Renal cortex interstitium (tissue), 11 donors: ENCODE measurements around the gene OR2S2. TPM values are rescaled to one million over a fixed set of nuclear protein-coding genes. Genes with fewer than 3 reads are reported as not detected.
A peak's percentile ranks its signal among the peaks of the same experiment; 100 is the strongest.
"Not testable (repeated sequence)": the region's sequence is repeated elsewhere in the genome, so short reads cannot be mapped to it uniquely, and the experiment has no call there.

ENCODE experiments used
- DNase-seq, 11 donors: peaks; one replicate each; pipeline ENCODE4 v3.0.0-alpha.2; 2013; ENCODE audit warnings: low read depth in 9 of 11, low spot score in 4 of 11; ENCODE audit errors: extremely low read depth in 1 of 11
- polyA plus RNA-seq, 3 donors: library from polyadenylated mRNA; unstranded; fragments of 120-200 nt; gene quantifications; one replicate each; pipeline ENCODE4 v1.2.1, GENCODE V29; 2013; ENCODE audit not compliant: insufficient read length in 3 of 3

Gene OR2S2
- polyA plus RNA-seq, 3 donors = not detected

GRCh38 chr9:35915681-35916294, 42.2 kb downstream of the OR2S2 start:
- DNase-seq = no peak

GRCh38 chr9:35914301-35914807, 43.6 kb downstream of the OR2S2 start:
- no peak for DNase-seq

- DNase-seq = not testable (repeated sequence)
Observed at GRCh38 chr9:35913429-35913828, 44.5 kb downstream of the OR2S2 start.

GRCh38 chr9:35912791-35913400, 45.1 kb downstream of the OR2S2 start:
- no peak for DNase-seq

GRCh38 chr9:35911690-35912089, 46.3 kb downstream of the OR2S2 start:
- DNase-seq = no peak

GRCh38 chr9:35910613-35911359, 47.2 kb downstream of the OR2S2 start:
- no peak for DNase-seq

- DNase-seq = no peak
Observed at GRCh38 chr9:35909687-35910612, 48.0 kb downstream of the OR2S2 start.

GRCh38 chr9:35909274-35909673, 48.7 kb downstream of the OR2S2 start, which contains the start of gene SPAAR:
TSS of gene SPAAR (plus strand) at chr9:35909490. CDS start at chr9:35910464, 974 bp downstream.
- no peak for DNase-seq

GRCh38 chr9:35908504-35909125, 49.3 kb downstream of the OR2S2 start:
- no peak for DNase-seq

- DNase-seq = peak in 3 of 11 donors; percentile 47 to 62 (median 59)
Observed at GRCh38 chr9:35907711-35908503, 50.0 kb downstream of the OR2S2 start.

Other genes starting within 250 kb of the OR2S2 start
- 100 to 1,000 TPM; 150 to 192 (median 174) TPM for gene TLN1, start 226.0 kb downstream of the OR2S2 start, polyA plus RNA-seq
- gene CREB3, start 225.5 kb downstream of the OR2S2 start, polyA plus RNA-seq = 10 to 100 TPM; 37.4 to 40.2 (median 39.3) TPM
- 100 to 1,000 TPM in 2 of 3 donors, 10 to 100 TPM in 1; 96.9 to 126 (median 107) TPM for gene GBA2, start 208.9 kb downstream of the OR2S2 start, polyA plus RNA-seq
- 10 to 100 TPM; 28.8 to 30.3 (median 29.0) TPM for gene RGP1, start 208.9 kb downstream of the OR2S2 start, polyA plus RNA-seq
- 1 to 10 TPM in 1 of 3 donors, not detected in 2; 1.1 TPM for gene MSMP, start 203.9 kb downstream of the OR2S2 start, polyA plus RNA-seq
- gene NPR2, start 166.6 kb downstream of the OR2S2 start, polyA plus RNA-seq = 10 to 100 TPM; 32.0 to 38.0 (median 33.7) TPM
- gene SPAG8, start 145.9 kb downstream of the OR2S2 start, polyA plus RNA-seq = 1 to 10 TPM; 4.8 to 8.6 (median 6.5) TPM
- 10 to 100 TPM; 50.5 to 60.3 (median 58.2) TPM for gene HINT2, start 143.1 kb downstream of the OR2S2 start, polyA plus RNA-seq
- gene FAM221B, start 129.4 kb downstream of the OR2S2 start, polyA plus RNA-seq = under 1 TPM in 2 of 3 donors, not detected in 1; 0.10 to 0.26 TPM
- gene TMEM8B, start 128.9 kb downstream of the OR2S2 start, polyA plus RNA-seq = 10 to 100 TPM; 24.4 to 36.4 (median 28.9) TPM
- gene OR13J1, start 87.8 kb downstream of the OR2S2 start, polyA plus RNA-seq = under 1 TPM in 1 of 3 donors, not detected in 2; 0.11 TPM
- gene HRCT1, start 52.0 kb downstream of the OR2S2 start, polyA plus RNA-seq = under 1 TPM in 2 of 3 donors, not detected in 1; 0.47 to 0.60 TPM
- 1 to 10 TPM; 1.3 to 1.5 (median 1.3) TPM for gene SPAAR, start 48.7 kb downstream of the OR2S2 start, polyA plus RNA-seq
- 10 to 100 TPM; 26.5 to 32.5 (median 29.3) TPM for gene RECK, start 78.8 kb upstream of the OR2S2 start, polyA plus RNA-seq
- gene GLIPR2, start 178.6 kb upstream of the OR2S2 start, polyA plus RNA-seq = 10 to 100 TPM; 34.2 to 43.9 (median 40.1) TPM
- under 1 TPM; 0.27 to 0.39 (median 0.27) TPM for gene CCIN, start 211.2 kb upstream of the OR2S2 start, polyA plus RNA-seq
- gene CLTA, start 232.8 kb upstream of the OR2S2 start, polyA plus RNA-seq = 100 to 1,000 TPM; 277 to 304 (median 297) TPM